ENCODE data around the gene ARHGEF19. TPM values are rescaled to one million over a fixed set of nuclear protein-coding genes. Genes with fewer than 3 reads are reported as not detected.

The ARHGEF19 gene
- total and polyA plus RNA-seq, 2 experiments from 2014 or later = 21.0 to 24.8 TPM

GRCh38 chr1:16151196-16151994, 61.1 kb downstream of the ARHGEF19 start:
- no peak for DNase-seq (ENCODE audit: low spot score)
- TF ChIP-seq, protein P1, sequence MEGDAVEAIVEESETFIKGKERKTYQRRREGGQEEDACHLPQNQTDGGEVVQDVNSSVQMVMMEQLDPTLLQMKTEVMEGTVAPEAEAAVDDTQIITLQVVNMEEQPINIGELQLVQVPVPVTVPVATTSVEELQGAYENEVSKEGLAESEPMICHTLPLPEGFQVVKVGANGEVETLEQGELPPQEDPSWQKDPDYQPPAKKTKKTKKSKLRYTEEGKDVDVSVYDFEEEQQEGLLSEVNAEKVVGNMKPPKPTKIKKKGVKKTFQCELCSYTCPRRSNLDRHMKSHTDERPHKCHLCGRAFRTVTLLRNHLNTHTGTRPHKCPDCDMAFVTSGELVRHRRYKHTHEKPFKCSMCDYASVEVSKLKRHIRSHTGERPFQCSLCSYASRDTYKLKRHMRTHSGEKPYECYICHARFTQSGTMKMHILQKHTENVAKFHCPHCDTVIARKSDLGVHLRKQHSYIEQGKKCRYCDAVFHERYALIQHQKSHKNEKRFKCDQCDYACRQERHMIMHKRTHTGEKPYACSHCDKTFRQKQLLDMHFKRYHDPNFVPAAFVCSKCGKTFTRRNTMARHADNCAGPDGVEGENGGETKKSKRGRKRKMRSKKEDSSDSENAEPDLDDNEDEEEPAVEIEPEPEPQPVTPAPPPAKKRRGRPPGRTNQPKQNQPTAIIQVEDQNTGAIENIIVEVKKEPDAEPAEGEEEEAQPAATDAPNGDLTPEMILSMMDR (IDR thresholded peaks at IDR 0.05; ENCODE audit: poor library complexity) = peak; percentile 4
- TF ChIP-seq EZH2 (IDR thresholded peaks at IDR 0.05; ENCODE audit: borderline replicate concordance) (no peak), EZH2phosphoT487 (IDR thresholded peaks at IDR 0.05; ENCODE audit: low read depth, severe bottlenecking, unreplicated experiment) (no peak)
- peaks cover 58% of the 10 kb centered on the region for H3K4me1 ChIP-seq (ENCODE audit: insufficient read depth)
- no peaks in the 10 kb centered on the region for H4K20me1 ChIP-seq (ENCODE audit: insufficient read depth, poor library complexity, severe bottlenecking)
- peaks cover 69% of the 10 kb centered on the region for H3K79me2 ChIP-seq
- H3K4me3 ChIP-seq = no peak overlapping the region
- H3K9me3 ChIP-seq (ENCODE audit: low read depth) = no peaks in the 10 kb centered on the region
- peak overlapping the region; percentile 97 for H3K4me2 ChIP-seq
- no peaks in the 10 kb centered on the region for H3K36me3 ChIP-seq (replicated peaks; ENCODE audit: insufficient read depth, low read depth)
- peak overlapping the region; percentile 55 for H3K27ac ChIP-seq
- no peaks in the 10 kb centered on the region for H3K9me2 ChIP-seq (replicated peaks; ENCODE audit: insufficient read depth)
- H3K27me3 ChIP-seq = no peaks in the 10 kb centered on the region
- WGBS (ENCODE audit: low lambda C conversion rate, missing lambda C conversion rate) = 68% methylated on average over 9 of the region's 9 CpGs
- no peak overlapping the region for H2AFZ ChIP-seq

GRCh38 chr1:16150508-16150907, 61.9 kb downstream of the ARHGEF19 start:
- no peak overlapping the region for H2AFZ ChIP-seq
- no peak for DNase-seq (ENCODE audit: low spot score)
- no peaks in the 10 kb centered on the region for H3K9me2 ChIP-seq (replicated peaks; ENCODE audit: insufficient read depth)
- no peaks in the 10 kb centered on the region for H3K27me3 ChIP-seq
- no peaks in the 10 kb centered on the region for H4K20me1 ChIP-seq (ENCODE audit: insufficient read depth, poor library complexity, severe bottlenecking)
- no peak overlapping the region for H3K4me2 ChIP-seq
- H3K4me3 ChIP-seq = no peak overlapping the region
- no peaks in the 10 kb centered on the region for H3K36me3 ChIP-seq (replicated peaks; ENCODE audit: insufficient read depth, low read depth)
- H3K4me1 ChIP-seq (ENCODE audit: insufficient read depth) = peaks cover 62% of the 10 kb centered on the region
- TF ChIP-seq EZH2 (IDR thresholded peaks at IDR 0.05; ENCODE audit: borderline replicate concordance) = no peak
- TF ChIP-seq EZH2phosphoT487 (IDR thresholded peaks at IDR 0.05; ENCODE audit: low read depth, severe bottlenecking, unreplicated experiment) = no peak
- WGBS (ENCODE audit: low lambda C conversion rate, missing lambda C conversion rate) = 95% methylated on average over 6 of the region's 6 CpGs
- peaks cover 73% of the 10 kb centered on the region for H3K79me2 ChIP-seq
- no peaks in the 10 kb centered on the region for H3K9me3 ChIP-seq (ENCODE audit: low read depth)
- H3K27ac ChIP-seq = no peak overlapping the region

- Histone ChIP-seq H3K36me3 (replicated peaks; ENCODE audit: insufficient read depth, low read depth) (no peaks in the 10 kb centered on the region), H3K79me2 (peaks cover 74% of the 10 kb centered on the region), H3K4me1 (ENCODE audit: insufficient read depth) (peaks cover 62% of the 10 kb centered on the region), H3K4me2 (no peak overlapping the region), H3K9me2 (replicated peaks; ENCODE audit: insufficient read depth) (no peaks in the 10 kb centered on the region), H3K27ac (no peak overlapping the region), H3K9me3 (ENCODE audit: low read depth) (no peaks in the 10 kb centered on the region), H2AFZ (no peak overlapping the region), H3K4me3 (no peak overlapping the region), H3K27me3 (no peaks in the 10 kb centered on the region), H4K20me1 (ENCODE audit: insufficient read depth, poor library complexity, severe bottlenecking) (no peaks in the 10 kb centered on the region)
- DNase-seq (ENCODE audit: low spot score) = no peak
- TF ChIP-seq, protein P1 (IDR thresholded peaks at IDR 0.05; ENCODE audit: poor library complexity) = no peak
- TF ChIP-seq EZH2 (IDR thresholded peaks at IDR 0.05; ENCODE audit: borderline replicate concordance) = no peak
- WGBS (ENCODE audit: low lambda C conversion rate, missing lambda C conversion rate) = 91% methylated on average over 12 of the region's 12 CpGs
These were observed 62.6 kb downstream of the ARHGEF19 start for GRCh38 chr1:16149702-16150488.

- Histone ChIP-seq H3K4me1 (ENCODE audit: insufficient read depth) (peaks cover 64% of the 10 kb centered on the region), H3K4me3 (no peak overlapping the region), H3K27ac (no peak overlapping the region), H2AFZ (no peak overlapping the region), H3K79me2 (peaks cover 78% of the 10 kb centered on the region), H4K20me1 (ENCODE audit: insufficient read depth, poor library complexity, severe bottlenecking) (no peaks in the 10 kb centered on the region), H3K36me3 (replicated peaks; ENCODE audit: insufficient read depth, low read depth) (no peaks in the 10 kb centered on the region), H3K4me2 (no peak overlapping the region), H3K9me3 (ENCODE audit: low read depth) (no peaks in the 10 kb centered on the region), H3K9me2 (replicated peaks; ENCODE audit: insufficient read depth) (no peaks in the 10 kb centered on the region), H3K27me3 (no peaks in the 10 kb centered on the region)
- TF ChIP-seq EZH2phosphoT487 (IDR thresholded peaks at IDR 0.05; ENCODE audit: low read depth, severe bottlenecking, unreplicated experiment) (no peak), EZH2 (IDR thresholded peaks at IDR 0.05; ENCODE audit: borderline replicate concordance) (no peak)
- TF ChIP-seq, protein P1 (IDR thresholded peaks at IDR 0.05; ENCODE audit: poor library complexity) = no peak
- DNase-seq (ENCODE audit: low spot score) = no peak
- WGBS (ENCODE audit: low lambda C conversion rate, missing lambda C conversion rate) = 95% methylated on average over 7 of the region's 7 CpGs
These were observed 63.3 kb downstream of the ARHGEF19 start for GRCh38 chr1:16149146-16149545.
